Endometrial microvascular endothelial cells (primary cell): ENCODE measurements around the gene NME1. TPM values are rescaled to one million over a fixed set of nuclear protein-coding genes. Genes with fewer than 3 reads are reported as not detected.

Experiments used
- in situ Hi-C: cut with HindIII; loops from 2 replicates; pipeline ENCODE4 v1.10.0; 2017; ENCODE audit warnings: low sequenced_read_pairs, low pct_unique_long_range_greater_than_20kb; ENCODE audit errors: inconsistent ontology term
- total RNA-seq: library from RNA; depleted of rRNA; stranded (reverse); fragments of >200 nt; gene quantifications from one replicate; pipeline ENCODE4 v1.2.3, GENCODE V29; 2015; ENCODE audit errors: inconsistent ontology term

Gene NME1
- total RNA-seq, 1 donor from 2014 or later, result 374 TPM

GRCh38 chr17:51184124-51184523 is 30.8 kb downstream of the NME1 start:
- in situ Hi-C loops, result no loop called here

DNA sequence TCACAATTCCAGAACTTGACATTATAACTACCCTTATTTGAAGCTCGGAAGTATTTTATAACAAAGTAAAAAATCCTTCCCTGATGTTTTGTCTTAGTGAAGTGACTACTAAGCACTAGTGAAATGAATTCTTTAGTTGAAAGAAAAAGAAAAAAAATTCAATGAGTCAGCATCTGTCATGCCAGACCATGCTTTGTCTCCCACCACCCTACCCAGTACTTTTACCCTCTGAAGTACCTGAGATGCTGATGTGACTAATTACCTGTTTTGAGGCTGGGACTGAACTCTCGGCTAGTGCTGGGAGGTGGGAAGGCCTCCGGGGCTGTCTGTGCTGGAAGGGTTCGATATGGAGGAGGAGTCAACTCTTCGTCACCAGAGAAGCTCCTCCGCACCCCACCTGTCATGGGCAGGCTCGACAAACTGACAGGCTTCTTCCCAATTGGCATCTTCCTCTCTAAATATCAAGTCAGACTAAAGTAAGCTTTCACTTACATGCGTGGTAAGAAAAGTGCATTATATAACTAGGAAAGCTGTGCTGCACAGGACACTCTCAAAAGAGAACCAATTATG is 32.5 kb downstream of the NME1 start:
- in situ Hi-C loops, result no loop called here

- in situ Hi-C loops, result no loop called here
Observed at GRCh38 chr17:51188271-51188833, 35.0 kb downstream of the NME1 start.

DNA sequence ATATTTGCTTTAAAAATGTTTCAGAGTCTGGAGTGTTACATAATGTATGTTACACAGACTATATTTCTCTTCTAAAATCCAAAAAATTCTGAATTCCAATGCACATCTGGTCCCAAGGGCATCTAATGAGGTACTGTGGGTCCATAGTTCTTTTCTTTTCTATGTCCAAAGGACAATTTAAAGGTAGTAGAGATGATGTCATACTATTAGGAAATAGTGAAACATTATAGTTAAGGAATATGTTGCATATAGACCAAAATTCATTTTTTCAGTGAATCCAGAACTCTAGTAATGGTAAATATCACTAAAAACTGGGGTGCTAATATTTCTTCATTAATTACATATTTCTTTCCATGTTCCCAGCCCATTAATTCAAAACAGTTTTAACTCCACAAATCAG is 35.8 kb downstream of the NME1 start:
- in situ Hi-C loops, result no loop called here

- in situ Hi-C loops, result no loop called here
Observed at GRCh38 chr17:51189628-51190027, 36.3 kb downstream of the NME1 start.

DNA sequence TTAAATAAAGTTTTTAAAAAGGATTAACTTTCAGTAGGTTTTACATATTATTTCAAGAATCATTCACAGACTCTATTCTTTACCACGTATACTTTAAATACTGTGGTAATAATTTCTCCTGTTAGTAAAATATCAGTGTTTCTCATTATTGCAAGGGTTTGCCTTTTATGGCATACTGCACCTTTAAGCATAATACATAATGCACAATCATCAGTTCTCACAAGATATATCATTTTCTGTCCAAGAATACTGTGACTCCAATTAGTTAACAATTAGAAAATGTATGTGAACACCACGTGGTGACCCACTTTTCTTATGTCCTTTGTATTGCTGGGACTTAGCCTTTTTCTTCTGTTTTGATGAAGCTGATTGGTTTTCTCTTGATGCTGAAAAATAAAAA is 38.5 kb downstream of the NME1 start:
- in situ Hi-C loops, result no loop called here

DNA sequence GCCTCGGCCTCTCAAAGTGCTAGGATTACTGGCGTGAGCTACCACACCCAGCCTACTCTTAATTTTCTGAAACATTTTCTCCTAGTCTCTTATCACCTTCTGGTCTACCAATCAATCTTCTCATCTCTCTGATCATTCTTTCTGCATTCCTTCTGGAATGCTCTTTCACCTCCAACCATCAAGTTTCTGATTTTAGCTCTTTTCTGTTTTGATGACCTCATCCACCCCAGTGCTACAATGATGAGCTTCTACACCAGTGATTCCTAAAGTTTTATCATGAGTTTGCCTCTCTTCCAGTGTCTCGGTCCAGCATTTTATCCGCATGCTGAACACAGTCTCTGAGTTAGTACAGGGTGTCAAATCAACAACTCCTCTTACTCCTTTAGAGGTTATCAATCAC is 44.4 kb downstream of the NME1 start:
- in situ Hi-C loops, result no loop called here

GRCh38 chr17:51200295-51200694 is 46.9 kb downstream of the NME1 start:
- in situ Hi-C loops, result no loop called here

DNA sequence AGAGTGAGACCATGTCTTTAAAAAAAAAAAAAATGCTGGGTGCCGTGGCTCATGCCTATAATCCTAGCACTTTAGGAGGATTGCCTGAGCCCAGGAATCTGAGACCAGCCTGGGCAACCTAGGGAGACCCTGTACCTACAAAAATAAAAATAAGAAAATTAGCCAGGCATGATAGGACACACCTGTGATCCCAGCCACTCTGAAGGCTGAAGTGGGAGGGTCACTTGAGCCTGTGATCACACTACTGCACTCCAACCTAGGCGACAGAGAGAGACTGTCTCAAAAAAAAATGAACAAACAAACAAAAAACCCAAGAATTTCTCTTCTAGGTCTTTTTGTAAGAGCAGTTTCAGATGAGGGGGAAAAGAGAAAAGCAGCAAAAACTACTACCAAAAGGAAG is 47.5 kb downstream of the NME1 start:
- in situ Hi-C loops, result no loop called here

DNA sequence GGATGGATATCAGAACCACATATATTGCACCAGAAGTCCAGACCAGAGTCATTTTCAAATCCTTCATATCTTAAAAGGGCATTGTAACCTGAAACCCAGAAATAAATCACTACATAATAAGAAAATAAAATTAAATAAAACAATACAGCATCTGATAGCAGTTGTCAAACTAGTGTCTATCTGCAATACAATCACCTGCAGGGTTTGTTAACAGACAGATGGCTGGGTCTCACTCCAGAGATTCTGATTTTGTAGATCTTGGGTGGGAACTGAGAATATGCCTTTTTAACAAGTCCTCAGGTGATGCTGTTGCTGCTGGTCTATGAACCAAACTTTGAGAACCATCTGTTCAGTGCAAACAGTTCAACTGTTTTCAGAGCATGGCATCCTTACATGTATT is 50.5 kb downstream of the NME1 start:
- in situ Hi-C loops, result no loop called here

Other genes with a start within 250 kb of the NME1 start
- 41.1 TPM for gene SPAG9, start 32.7 kb upstream of the NME1 start, total RNA-seq
- gene NME2, start 12.9 kb downstream of the NME1 start, total RNA-seq, result 600 TPM
- 3.5 TPM for gene MBTD1, start 106.5 kb downstream of the NME1 start, total RNA-seq
- gene UTP18, start 107.0 kb downstream of the NME1 start, total RNA-seq, result 57.1 TPM